Thyroid gland (tissue), 4 donors: ENCODE data around the gene CACFD1.

Source experiments
- POLR2A ChIP-seq, 2 donors: fragments of 450-650 bp; IDR thresholded peaks; one replicate each; pipeline ENCODE4 v1.6.1; 2017; ENCODE audit warnings: antibody characterized with exemption in 2 of 2, mild to moderate bottlenecking in 2 of 2, moderate library complexity in 1 of 2
- TF ChIP-seq, protein P1 (sequence below), 6 experiments: fragments of 200-600 bp in 3 of 6; fragments of 450-650 bp in 3 of 6; sonication (generic) in 3 of 6; IDR thresholded peaks; one replicate each; pipeline ENCODE4 v1.5.1; 2016 to 2019; ENCODE audit warnings: antibody characterized with exemption in 6 of 6, mild to moderate bottlenecking in 2 of 6, inconsistent platforms in 1 of 6, moderate library complexity in 1 of 6

DNA sequence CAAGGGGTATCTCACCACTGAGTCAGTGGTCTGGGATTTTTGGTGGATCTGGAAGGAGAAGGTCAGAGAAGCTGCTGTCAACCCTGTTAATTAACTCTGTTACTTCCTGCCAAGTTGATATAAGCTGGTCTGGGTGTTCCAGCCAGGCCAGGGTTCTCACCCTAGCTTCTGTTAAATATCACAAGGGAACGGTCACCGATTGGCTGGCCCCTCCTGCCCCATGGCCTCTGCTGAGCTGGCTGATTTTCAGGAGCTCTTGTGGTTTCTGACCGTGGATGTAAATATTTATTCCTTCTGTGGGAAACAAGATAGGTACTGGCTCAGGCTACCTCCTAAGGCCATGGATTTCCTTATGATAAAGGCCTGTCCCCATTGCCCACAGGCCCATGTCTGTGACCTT lies 36.6 kb upstream of the CACFD1 start:
- no peak for TF ChIP-seq POLR2A (IDR thresholded peaks at IDR 0.05)
- TF ChIP-seq, protein P1, sequence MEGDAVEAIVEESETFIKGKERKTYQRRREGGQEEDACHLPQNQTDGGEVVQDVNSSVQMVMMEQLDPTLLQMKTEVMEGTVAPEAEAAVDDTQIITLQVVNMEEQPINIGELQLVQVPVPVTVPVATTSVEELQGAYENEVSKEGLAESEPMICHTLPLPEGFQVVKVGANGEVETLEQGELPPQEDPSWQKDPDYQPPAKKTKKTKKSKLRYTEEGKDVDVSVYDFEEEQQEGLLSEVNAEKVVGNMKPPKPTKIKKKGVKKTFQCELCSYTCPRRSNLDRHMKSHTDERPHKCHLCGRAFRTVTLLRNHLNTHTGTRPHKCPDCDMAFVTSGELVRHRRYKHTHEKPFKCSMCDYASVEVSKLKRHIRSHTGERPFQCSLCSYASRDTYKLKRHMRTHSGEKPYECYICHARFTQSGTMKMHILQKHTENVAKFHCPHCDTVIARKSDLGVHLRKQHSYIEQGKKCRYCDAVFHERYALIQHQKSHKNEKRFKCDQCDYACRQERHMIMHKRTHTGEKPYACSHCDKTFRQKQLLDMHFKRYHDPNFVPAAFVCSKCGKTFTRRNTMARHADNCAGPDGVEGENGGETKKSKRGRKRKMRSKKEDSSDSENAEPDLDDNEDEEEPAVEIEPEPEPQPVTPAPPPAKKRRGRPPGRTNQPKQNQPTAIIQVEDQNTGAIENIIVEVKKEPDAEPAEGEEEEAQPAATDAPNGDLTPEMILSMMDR (IDR thresholded peaks at IDR 0.05), result no peak
